GM12873 (cell line): ENCODE data around the gene LPP.

Experiments used
- TF ChIP-seq, protein P1 (sequence below): IDR thresholded peaks from 2 replicates; pipeline ENCODE4 v1.5.1; 2012; ENCODE audit warnings: low read depth, mild to moderate bottlenecking, moderate library complexity, low read length, control low read depth; ENCODE audit not compliant: insufficient read depth; ENCODE audit errors: missing control alignments

Gene LPP

GRCh38 chr3:188303286-188303799, 149.4 kb downstream of the LPP start:
- TF ChIP-seq, protein P1, sequence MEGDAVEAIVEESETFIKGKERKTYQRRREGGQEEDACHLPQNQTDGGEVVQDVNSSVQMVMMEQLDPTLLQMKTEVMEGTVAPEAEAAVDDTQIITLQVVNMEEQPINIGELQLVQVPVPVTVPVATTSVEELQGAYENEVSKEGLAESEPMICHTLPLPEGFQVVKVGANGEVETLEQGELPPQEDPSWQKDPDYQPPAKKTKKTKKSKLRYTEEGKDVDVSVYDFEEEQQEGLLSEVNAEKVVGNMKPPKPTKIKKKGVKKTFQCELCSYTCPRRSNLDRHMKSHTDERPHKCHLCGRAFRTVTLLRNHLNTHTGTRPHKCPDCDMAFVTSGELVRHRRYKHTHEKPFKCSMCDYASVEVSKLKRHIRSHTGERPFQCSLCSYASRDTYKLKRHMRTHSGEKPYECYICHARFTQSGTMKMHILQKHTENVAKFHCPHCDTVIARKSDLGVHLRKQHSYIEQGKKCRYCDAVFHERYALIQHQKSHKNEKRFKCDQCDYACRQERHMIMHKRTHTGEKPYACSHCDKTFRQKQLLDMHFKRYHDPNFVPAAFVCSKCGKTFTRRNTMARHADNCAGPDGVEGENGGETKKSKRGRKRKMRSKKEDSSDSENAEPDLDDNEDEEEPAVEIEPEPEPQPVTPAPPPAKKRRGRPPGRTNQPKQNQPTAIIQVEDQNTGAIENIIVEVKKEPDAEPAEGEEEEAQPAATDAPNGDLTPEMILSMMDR: no peak

GRCh38 chr3:188303823-188304222, 149.9 kb downstream of the LPP start:
- TF ChIP-seq, protein P1: no peak

GRCh38 chr3:188304501-188304900, 150.5 kb downstream of the LPP start:
- TF ChIP-seq, protein P1: no peak

- TF ChIP-seq, protein P1: no peak
Observed at GRCh38 chr3:188305220-188305619, 151.3 kb downstream of the LPP start.

DNA sequence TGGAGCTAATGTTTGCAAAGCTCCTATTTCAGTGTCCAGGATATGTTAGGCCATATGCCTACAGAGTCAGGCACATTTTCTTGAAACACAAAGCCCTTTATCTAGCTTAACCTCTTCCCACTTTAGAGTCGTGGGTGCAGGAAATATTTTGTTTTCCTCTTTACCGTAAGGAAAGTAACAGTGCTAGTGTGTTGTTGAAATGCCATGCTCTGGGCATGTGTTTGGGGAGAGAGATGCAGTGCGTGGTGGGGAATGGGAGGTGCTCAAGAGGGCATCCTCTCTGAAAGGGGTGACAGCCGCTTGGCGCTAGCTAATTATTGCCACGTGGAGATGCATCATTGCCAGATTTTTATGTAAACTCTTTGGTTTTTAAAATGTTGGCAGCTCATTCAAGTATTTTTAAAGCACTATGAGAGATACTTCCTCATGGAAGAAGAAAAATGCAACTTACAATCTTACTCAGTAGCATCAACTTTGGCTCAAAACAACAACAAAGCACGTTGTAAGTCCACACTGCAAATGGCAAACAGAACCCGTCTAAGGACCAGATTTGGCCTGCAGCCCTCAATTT, 152.6 kb downstream of the LPP start:
- TF ChIP-seq, protein P1: no peak

DNA sequence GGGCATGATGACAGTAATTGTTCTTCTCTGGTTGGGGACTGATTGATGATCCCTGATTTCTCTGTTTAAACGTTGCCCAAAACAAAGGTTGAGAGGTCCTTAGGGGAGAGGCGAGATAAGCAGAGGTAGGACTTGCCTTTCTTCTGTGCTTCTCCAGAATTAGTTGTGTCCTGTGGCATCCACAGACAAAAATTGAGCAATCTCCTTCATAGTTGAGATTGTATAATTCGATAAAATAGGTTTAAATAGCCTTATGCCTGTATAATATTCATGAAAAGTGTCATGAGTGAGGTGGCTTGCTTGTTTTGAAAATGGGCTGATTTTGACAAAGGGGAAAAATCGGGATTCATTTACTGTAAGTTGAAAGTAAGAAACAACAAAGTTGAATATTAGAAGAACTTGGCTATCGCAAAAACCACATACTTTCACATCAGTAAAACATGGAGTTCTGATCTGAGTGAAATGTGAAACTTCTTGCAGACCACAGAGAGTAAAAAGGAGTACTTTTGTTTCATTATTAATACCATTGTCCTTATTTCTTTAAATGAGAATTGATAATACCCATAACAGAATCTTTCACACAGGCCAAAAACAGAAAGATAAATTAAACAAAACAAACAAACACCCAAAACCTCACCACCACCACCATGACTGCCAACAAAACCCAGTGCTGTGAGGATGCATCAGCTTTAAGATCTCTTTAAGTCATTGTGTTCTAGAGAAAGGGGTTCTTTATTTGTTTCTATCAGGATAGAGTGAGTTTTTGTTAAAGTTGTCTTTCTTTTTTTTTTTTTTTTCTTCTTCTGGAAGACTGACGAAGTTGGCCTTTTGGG, 155.7 kb downstream of the LPP start:
- TF ChIP-seq, protein P1: no peak

DNA sequence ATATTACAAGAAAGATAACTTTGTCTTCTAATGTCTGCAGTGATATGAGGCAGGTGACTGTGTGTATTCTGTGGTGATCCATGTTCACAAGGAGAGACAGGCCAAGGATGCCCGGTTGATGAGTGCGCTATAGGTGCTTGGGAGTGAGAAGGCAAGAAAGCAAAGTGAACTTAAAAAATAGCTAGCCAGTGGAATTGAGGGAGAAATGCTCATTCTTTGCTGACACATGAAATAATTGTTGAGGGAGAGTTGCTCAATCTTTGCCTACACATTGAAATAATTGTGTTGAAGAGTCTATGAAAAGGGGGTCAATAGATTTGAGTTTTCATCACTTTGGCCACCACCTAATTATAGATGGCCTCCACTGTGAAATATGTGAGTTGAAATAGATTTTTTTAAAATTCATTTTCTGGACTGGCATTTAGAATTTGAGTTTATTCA, 156.3 kb downstream of the LPP start:
- TF ChIP-seq, protein P1: no peak
